Endothelial cell of umbilical vein (primary cell): Measurements from ENCODE around the gene MS4A15. TPM values are rescaled to one million over a fixed set of nuclear protein-coding genes. Genes with fewer than 3 reads are reported as not detected.

Experiments
- BruUV-seq: library from RNA; stranded (reverse); fragments of 400-500 nt; replicated peaks from 2 replicates; lab custom pipeline; 2021; lab: Mats Ljungman, UMichigan
- CTCF ChIA-PET: fragments of 300-600, 350-600 bp; sonication (Branson Sonifier 250); formaldehyde crosslinking; loops from one replicate; lab custom pipeline; 2021; ENCODE audit warnings: antibody characterized with exemption, inconsistent platforms; lab: Charles Lee
- POLR2A ChIA-PET: fragments of 300-600, 350-600 bp; sonication (Branson Sonifier 250); formaldehyde crosslinking; loops from one replicate; lab custom pipeline; 2021; ENCODE audit warnings: antibody characterized with exemption, inconsistent platforms; lab: Charles Lee
- DNase-seq: peaks from one replicate; pipeline ENCODE4 v3.0.0-alpha.2; 2011; ENCODE audit warnings: low read depth, low spot score
- FAIRE-seq: peaks from 2 replicates; lab custom pipeline; 2011; peaks lifted over from hg19 to GRCh38; lab: Jason Lieb, UNC
- H2AFZ ChIP-seq: 2 replicates; pipeline ENCODE4 v1.6.0; 2012; ENCODE audit warnings: low read depth, low read length, control low read depth, inconsistent platforms
- H3K27ac ChIP-seq: 2 replicates; pipeline ENCODE4 v1.5.1; 2011; ENCODE audit warnings: low read depth, mild to moderate bottlenecking, control low read depth, low read length, moderate library complexity; ENCODE audit not compliant: insufficient read depth
- H3K27me3 ChIP-seq, 2 experiments: 2 replicates each; pipeline versions ENCODE4 v1.6.0 to v1.6.1; 2011; ENCODE audit warnings: low read length in 2 of 2, mixed read lengths in 1 of 2; ENCODE audit not compliant: control insufficient read depth in 2 of 2, insufficient read depth in 2 of 2
- H3K36me3 ChIP-seq, 2 experiments: 2 replicates in 1 of 2; 3 replicates in 1 of 2; pipeline ENCODE4 v1.5.1; 2011; ENCODE audit warnings: low read length in 2 of 2, mild to moderate bottlenecking in 1 of 2, moderate library complexity in 1 of 2; ENCODE audit not compliant: control insufficient read depth in 2 of 2, insufficient read depth in 2 of 2; ENCODE audit errors: extremely low read depth in 1 of 2
- H3K4me1 ChIP-seq: 3 replicates; pipeline ENCODE4 v1.5.1; 2011; ENCODE audit warnings: mild to moderate bottlenecking, low read length; ENCODE audit not compliant: control insufficient read depth, insufficient read depth; ENCODE audit errors: extremely low read depth
- H3K4me2 ChIP-seq: 2 replicates; pipeline ENCODE4 v1.6.1; 2011; ENCODE audit warnings: low read length, control low read depth, mixed read lengths; ENCODE audit not compliant: insufficient read depth
- H3K4me3 ChIP-seq, 3 experiments: fragments of 200-600 bp in 1 of 3; sonication (generic), shearing (Covaris generic) in 1 of 3; replicated peaks in 1 of 3; 2 replicates each; pipeline ENCODE4 v1.5.1; 2011 to 2016; ENCODE audit warnings: control low read depth in 3 of 3, low read length in 3 of 3, mild to moderate bottlenecking in 2 of 3, inconsistent platforms in 1 of 3, low read depth in 1 of 3, moderate library complexity in 1 of 3; ENCODE audit not compliant: insufficient read depth in 1 of 3
- H3K79me2 ChIP-seq: 2 replicates; pipeline ENCODE4 v1.6.0; 2012; ENCODE audit warnings: low read length, inconsistent platforms; ENCODE audit not compliant: control insufficient read depth, insufficient read depth
- H3K9ac ChIP-seq: replicated peaks from 2 replicates; pipeline ENCODE3; 2011; ENCODE audit warnings: low read length, control low read depth; ENCODE audit not compliant: insufficient read depth; ENCODE audit errors: extremely low read depth
- H3K9me1 ChIP-seq: replicated peaks from 3 replicates; pipeline ENCODE4 v1.6.0; 2011; ENCODE audit warnings: mild to moderate bottlenecking, low read length; ENCODE audit not compliant: control insufficient read depth, insufficient read depth; ENCODE audit errors: extremely low read depth
- H3K9me3 ChIP-seq: replicated peaks from 2 replicates; pipeline ENCODE4 v1.5.1; 2012; ENCODE audit warnings: low read length, inconsistent platforms; ENCODE audit not compliant: control insufficient read depth, insufficient read depth
- H4K20me1 ChIP-seq: replicated peaks from 2 replicates; pipeline ENCODE3; 2011; ENCODE audit warnings: mild to moderate bottlenecking, low read length; ENCODE audit not compliant: control insufficient read depth, insufficient read depth; ENCODE audit errors: extremely low read depth
- EZH2 ChIP-seq: IDR thresholded peaks from 2 replicates; pipeline ENCODE4 v1.6.1; 2012; ENCODE audit warnings: borderline replicate concordance, low read depth, mild to moderate bottlenecking, moderate library complexity, low read length, inconsistent platforms; ENCODE audit not compliant: severe bottlenecking
- FOS ChIP-seq: IDR thresholded peaks from 2 replicates; pipeline ENCODE4 v1.6.1; 2011; ENCODE audit warnings: mild to moderate bottlenecking, low read length, moderate library complexity, borderline replicate concordance; ENCODE audit not compliant: insufficient read depth
- GATA2 ChIP-seq: IDR thresholded peaks from 2 replicates; pipeline ENCODE4 v1.7.0; 2011; ENCODE audit warnings: low read depth, mild to moderate bottlenecking, moderate library complexity, mixed read lengths, low read length; ENCODE audit not compliant: insufficient read length, insufficient read depth
- JUN ChIP-seq: IDR thresholded peaks from 2 replicates; pipeline ENCODE4 v1.6.1; 2011; ENCODE audit warnings: borderline replicate concordance, low read depth; ENCODE audit not compliant: insufficient read length, insufficient read depth
- MYC ChIP-seq: IDR thresholded peaks from one replicate; pipeline ENCODE4 v1.6.1; 2011; ENCODE audit warnings: mild to moderate bottlenecking, low read depth, low read length
- POLR2A ChIP-seq: IDR thresholded peaks from 2 replicates; pipeline ENCODE4 v1.6.1; 2012; ENCODE audit warnings: low read depth, mild to moderate bottlenecking, control low read depth, low read length
- POLR2AphosphoS5 ChIP-seq: IDR thresholded peaks from 2 replicates; pipeline ENCODE4 v1.6.1; 2012; ENCODE audit warnings: low read depth, mild to moderate bottlenecking, control low read depth, low read length, moderate library complexity; ENCODE audit not compliant: insufficient read depth
- dilution Hi-C: fragments of 300-500 bp; cut with MboI; formaldehyde crosslinking; loops from one replicate; pipeline ENCODE4 v1.15.0; 2019; ENCODE audit warnings: low sequenced_read_pairs; ENCODE audit not compliant: extremely low pct_ligation_motif_present
- intact Hi-C: fragments of 100-400 bp; cut with micrococcal nuclease; formaldehyde crosslinking; loops from one replicate; pipeline ENCODE4 v1.10.0; 2022
- polyA plus RNA-seq, 4 experiments: library from polyadenylated mRNA; depleted of rRNA in 3 of 4; stranded (reverse) in 3 of 4; unstranded in 1 of 4; fragments of >200 nt; gene quantifications; 2 replicates each; pipeline versions ENCODE4 v1.2.1 to v1.2.3, GENCODE V29; 2011 to 2012; ENCODE audit warnings: missing spikeins in 1 of 4
- total RNA-seq: library from RNA; stranded (reverse); gene quantifications from 2 replicates; pipeline ENCODE4 v1.2.3, GENCODE V29; 2021
- TF ChIP-seq, protein P1 (sequence below), 2 donors: IDR thresholded peaks; 1 replicate in 1 of 2; 2 replicates in 1 of 2; pipeline ENCODE4 v1.5.1; 2011; ENCODE audit warnings: low read length in 2 of 2, mild to moderate bottlenecking in 2 of 2, moderate library complexity in 2 of 2, control low read depth in 1 of 2, inconsistent platforms in 1 of 2, low read depth in 1 of 2; ENCODE audit not compliant: insufficient read depth in 1 of 2; ENCODE audit errors: extremely low read depth in 1 of 2
- TF ChIP-seq, protein P2 (sequence below): IDR thresholded peaks from 2 replicates; pipeline ENCODE4 v1.6.1; 2011; ENCODE audit not compliant: insufficient read depth, insufficient read length

Gene MS4A15
- total and polyA plus RNA-seq, 2 donors (not counting 3 experiments of a cell fraction or from before 2014, with no cell fraction given), result not detected

DNA sequence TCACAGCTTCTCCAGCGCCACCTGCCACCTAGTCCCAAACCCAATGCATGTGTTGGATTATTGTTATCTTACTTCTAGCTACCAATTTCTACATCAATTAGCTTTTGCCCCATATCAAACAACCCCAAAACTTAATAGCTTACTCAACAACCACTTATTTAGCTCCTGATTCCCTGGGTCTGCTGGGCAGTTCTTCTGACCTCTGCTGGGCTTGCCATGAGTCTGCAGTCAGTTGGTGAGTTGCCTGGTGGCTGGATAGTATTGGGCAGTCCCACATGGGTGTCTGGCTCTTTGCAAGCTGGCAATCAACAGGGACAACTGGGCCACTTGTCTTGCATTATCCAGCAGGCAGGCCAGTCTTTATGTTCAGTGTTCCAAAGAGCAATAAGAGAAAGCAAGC is 13.6 kb upstream of the MS4A15 start:
- dilution Hi-C loops (no loop called here), intact Hi-C loops (no loop called here)
- H3K36me3 ChIP-seq, result no peaks in the 10 kb centered on the region
- H3K9me1 ChIP-seq, result no peaks in the 10 kb centered on the region
- no peak overlapping the region for H3K4me2 ChIP-seq
- DNase-seq, result no peak
- FAIRE-seq, result no peak
- no peaks in the 10 kb centered on the region for H3K9me3 ChIP-seq
- BruUV-seq, result no TSS peak
- no peak overlapping the region for H3K9ac ChIP-seq
- H3K27ac ChIP-seq, result no peak overlapping the region
- no peaks in the 10 kb centered on the region for H3K4me1 ChIP-seq
- TF ChIP-seq POLR2A (no peak), FOS (no peak), GATA2 (no peak), EZH2 (no peak), MYC (no peak), JUN (no peak), POLR2AphosphoS5 (no peak)
- TF ChIP-seq, protein P1, sequence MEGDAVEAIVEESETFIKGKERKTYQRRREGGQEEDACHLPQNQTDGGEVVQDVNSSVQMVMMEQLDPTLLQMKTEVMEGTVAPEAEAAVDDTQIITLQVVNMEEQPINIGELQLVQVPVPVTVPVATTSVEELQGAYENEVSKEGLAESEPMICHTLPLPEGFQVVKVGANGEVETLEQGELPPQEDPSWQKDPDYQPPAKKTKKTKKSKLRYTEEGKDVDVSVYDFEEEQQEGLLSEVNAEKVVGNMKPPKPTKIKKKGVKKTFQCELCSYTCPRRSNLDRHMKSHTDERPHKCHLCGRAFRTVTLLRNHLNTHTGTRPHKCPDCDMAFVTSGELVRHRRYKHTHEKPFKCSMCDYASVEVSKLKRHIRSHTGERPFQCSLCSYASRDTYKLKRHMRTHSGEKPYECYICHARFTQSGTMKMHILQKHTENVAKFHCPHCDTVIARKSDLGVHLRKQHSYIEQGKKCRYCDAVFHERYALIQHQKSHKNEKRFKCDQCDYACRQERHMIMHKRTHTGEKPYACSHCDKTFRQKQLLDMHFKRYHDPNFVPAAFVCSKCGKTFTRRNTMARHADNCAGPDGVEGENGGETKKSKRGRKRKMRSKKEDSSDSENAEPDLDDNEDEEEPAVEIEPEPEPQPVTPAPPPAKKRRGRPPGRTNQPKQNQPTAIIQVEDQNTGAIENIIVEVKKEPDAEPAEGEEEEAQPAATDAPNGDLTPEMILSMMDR (IDR thresholded peaks at IDR 0.05; ENCODE audit: extremely low read depth in 1 of 2, insufficient read depth in 1 of 2, low read depth in 1 of 2, low read length in 2 of 2), result no peak
- TF ChIP-seq, protein P2, sequence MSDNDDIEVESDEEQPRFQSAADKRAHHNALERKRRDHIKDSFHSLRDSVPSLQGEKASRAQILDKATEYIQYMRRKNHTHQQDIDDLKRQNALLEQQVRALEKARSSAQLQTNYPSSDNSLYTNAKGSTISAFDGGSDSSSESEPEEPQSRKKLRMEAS, result no peak
- H3K79me2 ChIP-seq, result no peaks in the 10 kb centered on the region
- no peaks in the 10 kb centered on the region for H4K20me1 ChIP-seq
- no peak overlapping the region for H2AFZ ChIP-seq
- peaks cover 0 to 5% of the 10 kb centered on the region in 2 experiments for H3K27me3 ChIP-seq
- no peak overlapping the region for H3K4me3 ChIP-seq
- ChIA-PET CTCF (no interaction called here), POLR2A (no interaction called here)
